A549 (cell line): Measurements from ENCODE around the gene GRID1.

Source experiments
- CTCF ChIP-seq: fragments of >200 bp; sonication (Bioruptor Twin); formaldehyde crosslinking; IDR thresholded peaks from 3 replicates; pipeline ENCODE4 v1.5.1; 2016
- ZFP36 ChIP-seq: fragments of 450-650 bp; IDR thresholded peaks from 2 replicates; pipeline ENCODE4 v1.6.1; 2014; ENCODE audit warnings: borderline replicate concordance; ENCODE audit not compliant: partially characterized antibody

- TF ChIP-seq CTCF: no peak
- TF ChIP-seq ZFP36: no peak
Measured at GRCh38 chr10:85908462-85908861, 458.1 kb downstream of the GRID1 start.
